K562 (cell line): ENCODE results near the gene JSRP1. TPM values are rescaled to one million over a fixed set of nuclear protein-coding genes. Genes with fewer than 3 reads are reported as not detected.

Experiments used
- ATAC-seq: fragments of 200-7000 bp; cut with Tn5 transposase; 3 replicates; pipeline ENCODE4 v1.9.1; 2020; ENCODE audit warnings: moderate library complexity
- BruUV-seq: library from RNA; stranded (reverse); fragments of 400-500 nt; replicated peaks from 2 replicates; lab custom pipeline; 2021; lab: Mats Ljungman, UMichigan
- CTCF ChIA-PET: fragments of 300-600 bp; formaldehyde crosslinking; extraction: SDS; loops from one replicate; lab custom pipeline; 2021; ENCODE audit warnings: low intra/inter-chr PET ratio; lab: Yijun Ruan, JAX
- POLR2A ChIA-PET: fragments of 300-600, 350-650 bp; sonication (Branson Sonifier 250); formaldehyde crosslinking; extraction: SDS; loops from one replicate; lab custom pipeline; 2021; ENCODE audit warnings: antibody characterized with exemption, inconsistent platforms; lab: Yijun Ruan, JAX
- DNase-seq, 4 experiments: peaks; one replicate each; pipeline versions ENCODE4 v3.0.0 to v3.0.0-alpha.2; 2011 to 2018; ENCODE audit warnings: low spot score in 3 of 4, mixed read lengths in 3 of 4; ENCODE audit errors: extremely low read depth in 1 of 4
- FAIRE-seq: peaks from 2 replicates; lab custom pipeline; 2011; peaks lifted over from hg19 to GRCh38; lab: Jason Lieb, UNC
- H2AFZ ChIP-seq: 2 replicates; pipeline ENCODE4 v1.6.0; 2011; ENCODE audit warnings: low read depth, low read length, control low read depth, inconsistent platforms
- H3K27ac ChIP-seq: fragments of 200-600 bp; 3 replicates; pipeline ENCODE4 v1.8.0; 2011; ENCODE audit warnings: low read depth, mild to moderate bottlenecking, control low read depth, inconsistent platforms, low read length, moderate library complexity, mixed read lengths; ENCODE audit errors: extremely low read depth
- H3K27me3 ChIP-seq, 2 experiments: fragments of 300-600 bp in 1 of 2; 2 replicates in 1 of 2; 3 replicates in 1 of 2; pipeline versions ENCODE4 v1.6.0 to v1.8.0; 2011; ENCODE audit warnings: inconsistent platforms in 2 of 2, low read length in 2 of 2, mild to moderate bottlenecking in 1 of 2, mixed read lengths in 1 of 2, moderate library complexity in 1 of 2; ENCODE audit not compliant: control insufficient read depth in 2 of 2, insufficient read depth in 2 of 2
- H3K36me3 ChIP-seq: fragments of 300-600 bp; 3 replicates; pipeline ENCODE4 v1.8.0; 2011; ENCODE audit warnings: mild to moderate bottlenecking, low read length, inconsistent platforms; ENCODE audit not compliant: control insufficient read depth, insufficient read depth
- H3K4me1 ChIP-seq, 2 experiments: fragments of 200-600 bp in 1 of 2; replicated peaks in 1 of 2; 2 replicates in 1 of 2; 3 replicates in 1 of 2; pipeline versions ENCODE4 v1.5.1 to v1.8.0; 2011; ENCODE audit warnings: inconsistent platforms in 2 of 2, low read length in 2 of 2, mild to moderate bottlenecking in 1 of 2, mixed read lengths in 1 of 2, moderate library complexity in 1 of 2; ENCODE audit not compliant: control insufficient read depth in 2 of 2, insufficient read depth in 2 of 2
- H3K4me2 ChIP-seq: 2 replicates; pipeline ENCODE4 v1.6.1; 2011; ENCODE audit warnings: low read length, control low read depth, inconsistent platforms, mixed read lengths; ENCODE audit not compliant: insufficient read depth
- H3K4me3 ChIP-seq: fragments of 200-600 bp; sonication (generic), shearing (Covaris generic); 2 replicates; pipeline ENCODE4 v1.5.1; 2016; ENCODE audit warnings: control low read depth, inconsistent platforms
- H3K79me2 ChIP-seq: fragments of 200-600 bp; 3 replicates; pipeline ENCODE4 v1.8.0; 2011; ENCODE audit warnings: low read length, inconsistent platforms; ENCODE audit not compliant: control insufficient read depth, insufficient read depth
- H3K9ac ChIP-seq, 2 experiments: 2 replicates each; pipeline versions ENCODE4 v1.6.0 to v1.6.1; 2011; ENCODE audit warnings: low read depth in 2 of 2, low read length in 2 of 2, control low read depth in 1 of 2, inconsistent platforms in 1 of 2, mild to moderate bottlenecking in 1 of 2, mixed read lengths in 1 of 2; ENCODE audit not compliant: insufficient read depth in 1 of 2
- H3K9me1 ChIP-seq: one replicate; pipeline ENCODE4 v1.6.0; 2011; ENCODE audit warnings: inconsistent platforms, mild to moderate bottlenecking, low read length, moderate library complexity; ENCODE audit not compliant: control insufficient read depth, insufficient read depth
- H3K9me3 ChIP-seq: replicated peaks from 2 replicates; pipeline ENCODE4 v1.5.1; 2011; ENCODE audit warnings: low read depth, low read length, inconsistent platforms; ENCODE audit not compliant: control insufficient read depth, insufficient read depth
- H4K20me1 ChIP-seq: replicated peaks from 2 replicates; pipeline ENCODE4 v1.6.1; 2011; ENCODE audit warnings: low read length, inconsistent platforms, mixed read lengths; ENCODE audit not compliant: control insufficient read depth, insufficient read depth
- C11orf30 ChIP-seq: fragments of 450-650 bp; IDR thresholded peaks from 2 replicates; pipeline ENCODE4 v1.6.1; 2016; ENCODE audit warnings: low read depth, mild to moderate bottlenecking
- CREB1 ChIP-seq, 2 experiments: sonication (generic) in 1 of 2; formaldehyde crosslinking in 1 of 2; IDR thresholded peaks; 2 replicates each; pipeline versions ENCODE4 v1.6.1 to v1.8.0; 2012 to 2022; ENCODE audit warnings: inconsistent platforms in 1 of 2, mild to moderate bottlenecking in 1 of 2, missing genetic modification reagents in 1 of 2, moderate library complexity in 1 of 2
- ILK ChIP-seq: fragments of 450-650 bp; IDR thresholded peaks from 2 replicates; pipeline ENCODE4 v1.6.1; 2016; ENCODE audit warnings: missing genetic modification characterization, low read depth, mild to moderate bottlenecking, missing compliant biosample characterization, moderate library complexity, borderline replicate concordance
- NBN ChIP-seq: fragments of 450-650 bp; IDR thresholded peaks from 2 replicates; pipeline ENCODE4 v1.6.1; 2016; ENCODE audit warnings: low read depth, mild to moderate bottlenecking
- PHB2 ChIP-seq: fragments of 450-650 bp; IDR thresholded peaks from 2 replicates; pipeline ENCODE4 v1.6.1; 2017; ENCODE audit warnings: low read depth
- POLR2AphosphoS5 ChIP-seq: IDR thresholded peaks from 2 replicates; pipeline ENCODE4 v1.6.1; 2011; ENCODE audit warnings: mild to moderate bottlenecking, low read depth, low read length, moderate library complexity; ENCODE audit not compliant: control insufficient read depth, insufficient read depth
- SAFB2 ChIP-seq: fragments of 200-400 bp; formaldehyde crosslinking; IDR thresholded peaks from 2 replicates; pipeline ENCODE4 v1.6.1; 2018; ENCODE audit warnings: borderline replicate concordance, low read length, low read depth, moderate library complexity; ENCODE audit not compliant: severe bottlenecking
- SREBF2 ChIP-seq: sonication (generic); formaldehyde crosslinking; IDR thresholded peaks from 2 replicates; pipeline ENCODE4 v1.4.0; 2020; ENCODE audit warnings: mild to moderate bottlenecking, missing genetic modification reagents
- TFAM ChIP-seq: fragments of 250-450 bp; sonication (Bioruptor Pico); conservative IDR thresholded peaks from 2 replicates; pipeline ENCODE4 v1.5.0; 2021; ENCODE audit warnings: mild to moderate bottlenecking, moderate library complexity
- ZBTB7A ChIP-seq: IDR thresholded peaks from 2 replicates; pipeline ENCODE4 v1.6.1; 2011; ENCODE audit warnings: low read depth, mild to moderate bottlenecking, low read length, moderate library complexity, borderline replicate concordance; ENCODE audit not compliant: control insufficient read depth
- ZNF24 ChIP-seq: fragments of 450-650 bp; IDR thresholded peaks from 2 replicates; pipeline ENCODE4 v1.6.1; 2016
- ZNF77 ChIP-seq: fragments of 250-450 bp; sonication (Bioruptor Pico); IDR thresholded peaks from 2 replicates; pipeline ENCODE4 v1.5.0; 2020
- WGBS: fragments of 100-300 bp; shearing (Covaris generic); methylation state at CpG from one replicate; pipeline ENCODE4 v1.1.6; 2016; ENCODE audit warnings: low coverage, mixed read lengths; ENCODE audit not compliant: insufficient coverage; ENCODE audit errors: missing lambda C conversion rate; 5-methylcytosine and 5-hydroxymethylcytosine counted together
- in situ Hi-C: fragments of 300-500 bp; cut with MboI; formaldehyde crosslinking; loops from 4 replicates; pipeline ENCODE4 v1.15.0; 2018; ENCODE audit warnings: inconsistent platforms, mixed read lengths
- intact Hi-C: fragments of 100-400 bp; cut with micrococcal nuclease; formaldehyde crosslinking; loops from 2 replicates; pipeline ENCODE4 v1.14.2; 2022
- polyA plus RNA-seq, 8 experiments: library from polyadenylated mRNA; depleted of rRNA in 4 of 8; stranded (reverse) in 5 of 8; unstranded in 3 of 8; fragments of >200 nt; fragmentation: Nextera tagmentation in 2 of 8; fragmentation: Illumina TruSeq in 1 of 8; extraction: Ambion mirVana in 2 of 8; extraction: Trizol in 1 of 8; gene quantifications; 2 replicates each; pipeline versions ENCODE4 v1.2.1 to v1.2.3, GENCODE V29; 2011 to 2014; ENCODE audit warnings: inconsistent platforms in 1 of 8, missing spikeins in 1 of 8
- total RNA-seq, 7 experiments: library from RNA; depleted of rRNA in 6 of 7; stranded (reverse); fragments of >200 nt in 6 of 7; fragmentation: Illumina TruSeq in 2 of 7; extraction: Trizol in 2 of 7; gene quantifications; 2 replicates each; pipeline versions ENCODE4 v1.2.1 to v1.2.3, GENCODE V29; 2011 to 2021; ENCODE audit warnings: low replicate concordance in 1 of 7
- TF ChIP-seq, protein P1 (sequence below): sonication (generic); formaldehyde crosslinking; IDR thresholded peaks from 2 replicates; pipeline ENCODE4 v1.8.0; 2022; ENCODE audit warnings: mild to moderate bottlenecking, missing genetic modification reagents
- TF ChIP-seq, protein P2 (sequence below): fragments of 200-800 bp; sonication (Bioruptor generic); IDR thresholded peaks from 2 replicates; pipeline ENCODE4 v1.6.1; 2017; ENCODE audit warnings: missing genetic modification characterization, missing compliant biosample characterization

JSRP1 gene
- total and polyA plus RNA-seq, 9 of the 15 experiments (the other 6 are each of a cell fraction or from before 2014, with no cell fraction given), result 0.08 to 1.2 (median 0.51) TPM; not detected in 4

DNA sequence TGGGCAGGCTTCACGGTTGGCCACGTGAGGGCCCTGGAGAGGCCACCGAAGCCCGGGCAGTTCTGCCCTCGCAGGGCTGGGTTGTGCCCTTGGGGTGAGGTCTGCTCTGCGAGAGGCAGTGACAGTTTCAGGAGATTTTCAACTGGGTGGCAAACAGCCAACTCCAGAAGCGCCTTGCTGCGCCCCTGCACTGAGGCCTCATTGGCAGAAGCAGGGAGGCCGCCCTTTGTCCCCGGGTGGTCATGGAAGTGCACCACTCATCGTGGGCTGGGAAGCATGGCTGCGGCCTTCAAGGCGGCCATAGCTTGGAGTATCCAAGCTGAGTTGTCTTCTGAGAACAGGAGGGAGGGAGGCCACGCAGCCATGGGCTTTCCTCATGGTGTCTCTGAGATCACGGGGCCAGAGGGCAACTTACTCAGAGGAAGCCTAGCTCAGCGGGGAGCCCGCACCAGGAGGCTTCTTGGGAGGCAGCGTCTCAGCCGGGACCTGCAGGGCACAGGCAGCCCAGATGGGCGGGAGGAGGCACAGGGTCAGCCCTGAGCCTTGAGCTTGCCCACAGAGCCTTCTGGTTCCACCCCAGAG, 34.9 kb downstream of the JSRP1 start:
- H3K4me2 ChIP-seq, result no peak overlapping the region
- 94% methylated on average over 16 of the region's 20 CpGs for WGBS
- ChIA-PET CTCF (no interaction called here), POLR2A (interaction anchor here (1.5 kb wide), 1 partner anchor 9 kb away, joined by 9 read pairs; no protein-coding TSS in a partner anchor)
- H3K9ac ChIP-seq, result peak overlapping the region in 1 of 2 experiments; percentile 7; a peak in 1 of 4 replicates
- H3K9me3 ChIP-seq, result no peaks in the 10 kb centered on the region
- H2AFZ ChIP-seq, result no peak overlapping the region
- H3K79me2 ChIP-seq, result no peaks in the 10 kb centered on the region
- H3K4me3 ChIP-seq, result no peak overlapping the region
- no peaks in the 10 kb centered on the region for H3K27me3 ChIP-seq
- TF ChIP-seq SREBF2 (no peak), POLR2AphosphoS5 (0 out of 2 replicates have a peak, but pooled peaks have one; percentile 10)
- H3K4me1 ChIP-seq, result peaks cover 0 to 22% of the 10 kb centered on the region in 2 experiments; a peak in 1 of 5 replicates
- no peak for FAIRE-seq
- no peaks in the 10 kb centered on the region for H4K20me1 ChIP-seq
- intact Hi-C loops, result no loop called here
- ATAC-seq, result no peak; the same call in 2 of the 3 replicates
- H3K36me3 ChIP-seq, result peaks cover 93% of the 10 kb centered on the region; the same call in 2 of the 3 replicates
- DNase-seq, result no peak
- no peak overlapping the region for H3K27ac ChIP-seq
- in situ Hi-C loops, result no loop called here
- BruUV-seq, result no TSS peak
- H3K9me1 ChIP-seq, result no peaks in the 10 kb centered on the region

DNA sequence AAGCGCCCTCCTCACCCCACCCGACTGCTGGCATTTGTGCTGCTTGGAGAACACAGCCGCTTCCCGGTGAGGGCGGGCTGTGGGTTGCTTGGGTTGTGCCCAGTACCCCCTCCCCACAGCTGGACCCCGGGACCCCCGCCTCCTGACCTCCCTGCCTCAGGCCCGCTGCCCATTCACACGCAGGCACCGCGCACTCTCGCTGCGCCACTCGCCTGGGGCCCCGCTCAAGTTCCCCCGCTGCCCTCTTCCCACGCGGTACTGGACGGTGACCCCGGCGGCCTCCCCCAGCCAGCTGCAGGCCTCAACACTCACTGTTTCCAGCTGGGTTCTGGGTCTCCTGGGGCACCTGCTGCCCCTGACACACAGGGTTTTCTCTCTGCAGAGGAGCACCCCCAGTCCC, 36.5 kb downstream of the JSRP1 start:
- POLR2A ChIA-PET, result interaction anchor here (0.6 kb wide), 1 partner anchor 537 kb away, joined by 4 read pairs; no protein-coding TSS in a partner anchor
- no peaks in the 10 kb centered on the region for H3K79me2 ChIP-seq
- intact Hi-C loops (no loop called here), in situ Hi-C loops (no loop called here)
- H3K9me3 ChIP-seq, result no peaks in the 10 kb centered on the region
- DNase-seq (no peak), ATAC-seq (no peak), FAIRE-seq (no peak)
- BruUV-seq, result no TSS peak
- H3K27me3 ChIP-seq, result no peaks in the 10 kb centered on the region
- CTCF ChIA-PET, result no interaction called here
- no peak overlapping the region for H3K4me2 ChIP-seq
- 97% methylated on average over 6 of the region's 21 CpGs for WGBS
- no peak overlapping the region for H3K27ac ChIP-seq
- no peak overlapping the region for H3K4me3 ChIP-seq
- peaks cover 93% of the 10 kb centered on the region; the same call in 2 of the 3 replicates for H3K36me3 ChIP-seq
- H3K9ac ChIP-seq, result no peak overlapping the region
- H3K4me1 ChIP-seq, result peaks cover 0 to 26% of the 10 kb centered on the region in 2 experiments; a peak in 1 of 5 replicates
- H2AFZ ChIP-seq, result no peak overlapping the region
- no peaks in the 10 kb centered on the region for H4K20me1 ChIP-seq
- H3K9me1 ChIP-seq, result no peaks in the 10 kb centered on the region
- TF ChIP-seq ILK, result no peak
- TF ChIP-seq PHB2, result no peak
- TF ChIP-seq, protein P1, sequence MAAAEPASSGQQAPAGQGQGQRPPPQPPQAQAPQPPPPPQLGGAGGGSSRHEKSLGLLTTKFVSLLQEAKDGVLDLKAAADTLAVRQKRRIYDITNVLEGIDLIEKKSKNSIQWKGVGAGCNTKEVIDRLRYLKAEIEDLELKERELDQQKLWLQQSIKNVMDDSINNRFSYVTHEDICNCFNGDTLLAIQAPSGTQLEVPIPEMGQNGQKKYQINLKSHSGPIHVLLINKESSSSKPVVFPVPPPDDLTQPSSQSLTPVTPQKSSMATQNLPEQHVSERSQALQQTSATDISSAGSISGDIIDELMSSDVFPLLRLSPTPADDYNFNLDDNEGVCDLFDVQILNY (CRISPR knock-in tag), result no peak
- no peak for TF ChIP-seq TFAM (CRISPR knock-in tag)
- no peak for TF ChIP-seq ZNF24
- TF ChIP-seq, protein P2, sequence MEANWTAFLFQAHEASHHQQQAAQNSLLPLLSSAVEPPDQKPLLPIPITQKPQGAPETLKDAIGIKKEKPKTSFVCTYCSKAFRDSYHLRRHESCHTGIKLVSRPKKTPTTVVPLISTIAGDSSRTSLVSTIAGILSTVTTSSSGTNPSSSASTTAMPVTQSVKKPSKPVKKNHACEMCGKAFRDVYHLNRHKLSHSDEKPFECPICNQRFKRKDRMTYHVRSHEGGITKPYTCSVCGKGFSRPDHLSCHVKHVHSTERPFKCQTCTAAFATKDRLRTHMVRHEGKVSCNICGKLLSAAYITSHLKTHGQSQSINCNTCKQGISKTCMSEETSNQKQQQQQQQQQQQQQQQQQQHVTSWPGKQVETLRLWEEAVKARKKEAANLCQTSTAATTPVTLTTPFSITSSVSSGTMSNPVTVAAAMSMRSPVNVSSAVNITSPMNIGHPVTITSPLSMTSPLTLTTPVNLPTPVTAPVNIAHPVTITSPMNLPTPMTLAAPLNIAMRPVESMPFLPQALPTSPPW (CRISPR knock-in tag), result no peak
- TF ChIP-seq CREB1 (IDR thresholded peaks at IDR 0.05), result no peak
- no peak for TF ChIP-seq CREB1 (CRISPR knock-in tag; IDR thresholded peaks at IDR 0.05)
- TF ChIP-seq NBN, result no peak
- TF ChIP-seq ZBTB7A, result no peak
- TF ChIP-seq SAFB2, result no peak
- no peak for TF ChIP-seq ZNF77
- TF ChIP-seq C11orf30, result no peak
